ENCODE results near the gene EDN2.

DNA sequence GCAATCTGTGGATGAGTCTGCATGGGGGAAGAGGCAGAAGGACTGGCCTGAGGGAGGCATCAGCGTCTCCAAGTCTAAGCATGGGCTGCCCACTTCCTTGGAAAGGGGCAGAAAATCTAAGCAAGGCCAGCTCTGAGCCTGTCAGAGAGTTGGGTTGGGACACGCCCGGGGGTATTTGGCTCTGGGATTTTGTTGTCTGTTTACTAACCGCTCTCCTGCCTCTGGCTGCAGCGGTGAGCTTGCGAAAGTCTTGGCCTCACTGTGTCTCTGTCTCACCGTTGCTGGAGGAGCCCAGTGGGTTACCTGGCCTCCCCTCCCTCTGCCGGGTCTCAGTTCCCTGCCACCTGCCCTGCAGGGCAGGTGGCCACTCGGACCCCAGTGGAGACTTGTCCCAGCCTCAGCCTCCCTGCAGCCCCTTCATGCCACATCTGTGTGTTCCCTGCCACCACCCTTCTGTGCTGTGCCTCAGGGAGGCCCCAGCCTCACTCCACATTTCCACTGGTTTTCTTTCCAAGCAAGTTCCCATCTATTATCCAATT, 33.7 kb downstream of the EDN2 start:
- TF ChIP-seq, protein P1, sequence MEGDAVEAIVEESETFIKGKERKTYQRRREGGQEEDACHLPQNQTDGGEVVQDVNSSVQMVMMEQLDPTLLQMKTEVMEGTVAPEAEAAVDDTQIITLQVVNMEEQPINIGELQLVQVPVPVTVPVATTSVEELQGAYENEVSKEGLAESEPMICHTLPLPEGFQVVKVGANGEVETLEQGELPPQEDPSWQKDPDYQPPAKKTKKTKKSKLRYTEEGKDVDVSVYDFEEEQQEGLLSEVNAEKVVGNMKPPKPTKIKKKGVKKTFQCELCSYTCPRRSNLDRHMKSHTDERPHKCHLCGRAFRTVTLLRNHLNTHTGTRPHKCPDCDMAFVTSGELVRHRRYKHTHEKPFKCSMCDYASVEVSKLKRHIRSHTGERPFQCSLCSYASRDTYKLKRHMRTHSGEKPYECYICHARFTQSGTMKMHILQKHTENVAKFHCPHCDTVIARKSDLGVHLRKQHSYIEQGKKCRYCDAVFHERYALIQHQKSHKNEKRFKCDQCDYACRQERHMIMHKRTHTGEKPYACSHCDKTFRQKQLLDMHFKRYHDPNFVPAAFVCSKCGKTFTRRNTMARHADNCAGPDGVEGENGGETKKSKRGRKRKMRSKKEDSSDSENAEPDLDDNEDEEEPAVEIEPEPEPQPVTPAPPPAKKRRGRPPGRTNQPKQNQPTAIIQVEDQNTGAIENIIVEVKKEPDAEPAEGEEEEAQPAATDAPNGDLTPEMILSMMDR (IDR thresholded peaks at IDR 0.05 in 4 of 5, conservative IDR thresholded peaks at IDR 0.05 in 1 of 5): no peak
- TF ChIP-seq POLR2A (IDR thresholded peaks at IDR 0.05): no peak
